Gastrocnemius medialis (tissue), 4 donors: ENCODE data around the gene TEKTIP1.

ENCODE experiments used
- CTCF ChIP-seq, 5 experiments: fragments of 450-650 bp in 3 of 5; fragments of 200-600 bp in 2 of 5; sonication (generic) in 2 of 5; IDR thresholded peaks in 4 of 5; conservative IDR thresholded peaks in 1 of 5; 1 replicate in 4 of 5; 2 replicates in 1 of 5; pipeline ENCODE4 v1.5.1; 2016 to 2019; ENCODE audit warnings: antibody characterized with exemption in 5 of 5, mild to moderate bottlenecking in 3 of 5, moderate library complexity in 3 of 5
- POLR2A ChIP-seq, 2 donors: fragments of 450-650 bp; IDR thresholded peaks; one replicate each; pipeline ENCODE4 v1.6.1; 2017; ENCODE audit warnings: antibody characterized with exemption in 2 of 2, mild to moderate bottlenecking in 2 of 2, moderate library complexity in 2 of 2

GRCh38 chr19:3493651-3494050 is 45.3 kb upstream of the TEKTIP1 start:
- no peak for TF ChIP-seq POLR2A (IDR thresholded peaks at IDR 0.05)
- TF ChIP-seq CTCF (IDR thresholded peaks at IDR 0.05 in 4 of 5, conservative IDR thresholded peaks at IDR 0.05 in 1 of 5): no peak
